Stomach (tissue), 9 donors: ENCODE measurements around the gene CHAT. TPM values are rescaled to one million over a fixed set of nuclear protein-coding genes. Genes with fewer than 3 reads are reported as not detected.

Experiments used
- DNase-seq, 2 donors: peaks; one replicate each; pipeline versions ENCODE4 v3.0.0 to v3.0.0-alpha.2; 2013 to 2019
- H3K27ac ChIP-seq, 5 donors: fragments of 200-600 bp in 4 of 5; sonication (generic) in 4 of 5; one replicate each; pipeline ENCODE4 v1.5.1; 2013 to 2019; ENCODE audit warnings: mild to moderate bottlenecking in 1 of 5, moderate library complexity in 1 of 5
- H3K27me3 ChIP-seq, 3 donors: fragments of 200-600 bp; sonication (generic); one replicate each; pipeline ENCODE4 v1.5.1; 2017 to 2019; ENCODE audit warnings: mixed run types in 1 of 3
- H3K36me3 ChIP-seq, 4 donors: fragments of 200-600 bp; sonication (generic); 1 replicate in 3 of 4; 2 replicates in 1 of 4; pipeline ENCODE4 v1.5.1; 2016 to 2019
- H3K4me1 ChIP-seq, 4 donors: fragments of 200-600 bp; sonication (generic); one replicate each; pipeline ENCODE4 v1.5.1; 2016 to 2019
- H3K4me3 ChIP-seq, 4 donors: fragments of 200-600 bp; sonication (generic) in 3 of 4; one replicate each; pipeline ENCODE4 v1.5.1; 2016 to 2019; ENCODE audit warnings: mild to moderate bottlenecking in 1 of 4
- H3K9me3 ChIP-seq, 4 donors: fragments of 200-600 bp; sonication (generic); one replicate each; pipeline ENCODE4 v1.5.1; 2016 to 2019
- CTCF ChIP-seq, 7 experiments: fragments of 450-650 bp in 4 of 7; fragments of 200-600 bp in 3 of 7; sonication (generic) in 3 of 7; IDR thresholded peaks; one replicate each; pipeline ENCODE4 v1.5.1; 2016 to 2019; ENCODE audit warnings: antibody characterized with exemption in 7 of 7, control low read depth in 2 of 7, mild to moderate bottlenecking in 1 of 7
- EP300 ChIP-seq: sonication (generic); formaldehyde crosslinking; IDR thresholded peaks from one replicate; pipeline ENCODE4 v1.6.1; 2017; ENCODE audit warnings: antibody characterized with exemption
- POLR2A ChIP-seq, 4 donors: fragments of 450-650 bp; IDR thresholded peaks; one replicate each; pipeline ENCODE4 v1.6.1; 2016; ENCODE audit warnings: antibody characterized with exemption in 4 of 4, control low read depth in 2 of 4, mild to moderate bottlenecking in 1 of 4, moderate library complexity in 1 of 4
- POLR2AphosphoS5 ChIP-seq, 3 donors: sonication (generic); formaldehyde crosslinking; IDR thresholded peaks; one replicate each; pipeline ENCODE4 v1.6.1; 2016; ENCODE audit warnings: antibody characterized with exemption in 3 of 3
- WGBS, 5 donors: extraction: QIAGEN DNeasy Blood & Tissue Kit in 3 of 5; methylation state at CpG; one replicate each; pipeline versions ENCODE4 v1.1.5 to v1.1.7; 2013 to 2018; 5-methylcytosine and 5-hydroxymethylcytosine counted together
- intact Hi-C: fragments of 100-400 bp; cut with DNase I; formaldehyde crosslinking; loops from one replicate; pipeline ENCODE4 v1.15.1; 2023; ENCODE audit warnings: low total_unique reads
- polyA plus RNA-seq, 3 donors: library from polyadenylated mRNA; stranded (reverse); fragments of 200-250 nt; gene quantifications; one replicate each; pipeline ENCODE4 v1.2.3, GENCODE V29; 2013
- total RNA-seq, 5 donors: library from RNA; depleted of rRNA; stranded (reverse); fragments of >200 nt; gene quantifications; one replicate each; pipeline versions ENCODE4 v1.1.0 to v1.2.3, GENCODE V29; 2014 to 2016
- donor health status: healthy with polysubstance abuse.
- donor health status: Bipolar disorder and iron deficiency.
- donor health status: healthy.

CHAT gene
- total and polyA plus RNA-seq, 8 donors: 8.7 TPM; not detected in 7

- H3K9me3 ChIP-seq: peaks cover 0 to 26% (median 14%) of the 10 kb centered on the region in 4 donors
- no peaks in the 10 kb centered on the region for H3K4me1 ChIP-seq
- TF ChIP-seq EP300 (no peak), POLR2AphosphoS5 (IDR thresholded peaks at IDR 0.05) (no peak), CTCF (IDR thresholded peaks at IDR 0.05) (no peak), POLR2A (IDR thresholded peaks at IDR 0.05) (no peak)
- H3K27me3 ChIP-seq: peaks cover 0 to 64% (median 34%) of the 10 kb centered on the region in 3 donors
- H3K27ac ChIP-seq: no peak overlapping the region
- intact Hi-C loops: no loop called here
- no peaks in the 10 kb centered on the region for H3K36me3 ChIP-seq
- 7 to 13% (median 8%) methylated on average over 12 of the region's 12 CpGs for WGBS, 5 donors
- no peak for DNase-seq
- H3K4me3 ChIP-seq: no peak overlapping the region
Measured at GRCh38 chr10:49690698-49691356, 77.0 kb downstream of the CHAT start.

GRCh38 chr10:49691588-49691987 is 77.8 kb downstream of the CHAT start:
- H3K27me3 ChIP-seq: peaks cover 0 to 64% (median 34%) of the 10 kb centered on the region in 3 donors
- no peak for TF ChIP-seq EP300

GRCh38 chr10:49694466-49694865 is 80.6 kb downstream of the CHAT start:
- 69 to 84% (median 76%) methylated on average over 6 of the region's 6 CpGs for WGBS, 5 donors
- Histone ChIP-seq H3K4me1 (no peaks in the 10 kb centered on the region), H3K9me3 (peaks cover 0 to 8% (median 4%) of the 10 kb centered on the region in 4 donors), H3K36me3 (no peaks in the 10 kb centered on the region), H3K4me3 (no peak overlapping the region), H3K27me3 (peaks cover 0 to 45% (median 14%) of the 10 kb centered on the region in 3 donors), H3K27ac (no peak overlapping the region)
- DNase-seq: no peak
- no peak for TF ChIP-seq POLR2A (IDR thresholded peaks at IDR 0.05)
- no peak for TF ChIP-seq EP300
- no peak for TF ChIP-seq POLR2AphosphoS5 (IDR thresholded peaks at IDR 0.05)
- TF ChIP-seq CTCF (IDR thresholded peaks at IDR 0.05): no peak
- intact Hi-C loops: no loop called here

More at GRCh38 chr10:49691588-49691987, 77.8 kb downstream of the CHAT start:
- Histone ChIP-seq H3K9me3 (peaks cover 0 to 19% (median 9%) of the 10 kb centered on the region in 4 donors), H3K4me3 (no peak overlapping the region), H3K4me1 (no peaks in the 10 kb centered on the region), H3K36me3 (no peaks in the 10 kb centered on the region), H3K27ac (no peak overlapping the region)
- WGBS, 5 donors: 31 to 47% (median 40%) methylated on average over 5 to 9 of the region's 9 CpGs
- intact Hi-C loops: no loop called here
- DNase-seq: no peak

- Histone ChIP-seq H3K9me3 (peaks cover 0 to 8% (median 4%) of the 10 kb centered on the region in 4 donors), H3K4me3 (no peak overlapping the region), H3K27ac (no peak overlapping the region), H3K4me1 (no peaks in the 10 kb centered on the region), H3K27me3 (peaks cover 0 to 26% (median 5%) of the 10 kb centered on the region in 3 donors), H3K36me3 (no peaks in the 10 kb centered on the region)
- TF ChIP-seq POLR2AphosphoS5 (IDR thresholded peaks at IDR 0.05) (no peak), CTCF (IDR thresholded peaks at IDR 0.05) (no peak), EP300 (no peak), POLR2A (IDR thresholded peaks at IDR 0.05) (no peak)
- intact Hi-C loops: no loop called here
- WGBS, 5 donors: 77 to 88% (median 81%) methylated on average over 7 of the region's 7 CpGs
- no peak for DNase-seq
Measured at GRCh38 chr10:49696311-49696710, 82.5 kb downstream of the CHAT start.

GRCh38 chr10:49698679-49699078 is 84.8 kb downstream of the CHAT start:
- H3K4me1 ChIP-seq: no peaks in the 10 kb centered on the region
- H3K36me3 ChIP-seq: no peaks in the 10 kb centered on the region
- WGBS, 5 donors: 64 to 74% (median 73%) methylated on average over 9 of the region's 9 CpGs
- H3K4me3 ChIP-seq: no peak overlapping the region
- TF ChIP-seq CTCF (IDR thresholded peaks at IDR 0.05) (no peak), POLR2AphosphoS5 (IDR thresholded peaks at IDR 0.05) (no peak), POLR2A (IDR thresholded peaks at IDR 0.05) (no peak), EP300 (no peak)
- no peak overlapping the region for H3K27ac ChIP-seq
- H3K9me3 ChIP-seq: peaks cover 0 to 1% (median under 1%) of the 10 kb centered on the region in 4 donors
- no peak for DNase-seq
- peaks cover 0 to 9% (median 0%) of the 10 kb centered on the region in 3 donors for H3K27me3 ChIP-seq
- intact Hi-C loops: no loop called here
